H1 (cell line): Measurements from ENCODE around the gene VARS2. TPM values are rescaled to one million over a fixed set of nuclear protein-coding genes. Genes with fewer than 3 reads are reported as not detected.

Experiments
- CTCF ChIA-PET: fragments of 300-600 bp; sonication (Branson Sonifier 250); formaldehyde crosslinking; loops from one replicate; lab custom pipeline; 2021; ENCODE audit not compliant: partially characterized antibody; lab: Charles Lee
- POLR2A ChIA-PET: fragments of 300-600 bp; sonication (Branson Sonifier 250); formaldehyde crosslinking; loops from one replicate; lab custom pipeline; 2021; ENCODE audit warnings: inconsistent platforms; ENCODE audit not compliant: partially characterized antibody; lab: Charles Lee
- DNase-seq, 2 experiments: peaks; one replicate each; pipeline versions ENCODE4 v3.0.0 to v3.0.0-alpha.2; 2010 to 2022; ENCODE audit warnings: low spot score in 2 of 2, low read depth in 1 of 2, mixed read lengths in 1 of 2
- FAIRE-seq: peaks from 2 replicates; lab custom pipeline; 2011; peaks lifted over from hg19 to GRCh38; lab: Jason Lieb, UNC
- H2AFZ ChIP-seq: 2 replicates; pipeline ENCODE4 v1.8.1; 2012; ENCODE audit warnings: low read length, inconsistent platforms
- H2AK5ac ChIP-seq: 2 replicates; pipeline ENCODE4 v1.6.1; 2013; ENCODE audit warnings: low read depth, low read length
- H2BK120ac ChIP-seq: replicated peaks from 2 replicates; pipeline ENCODE3; 2013; ENCODE audit warnings: low read depth, low read length, inconsistent platforms
- H2BK12ac ChIP-seq: 2 replicates; pipeline ENCODE4 v1.6.1; 2013; ENCODE audit warnings: low read depth, low read length
- H2BK15ac ChIP-seq: 2 replicates; pipeline ENCODE4 v1.6.1; 2013; ENCODE audit warnings: low read length
- H2BK20ac ChIP-seq: 2 replicates; pipeline ENCODE4 v1.6.1; 2013; ENCODE audit warnings: low read length
- H2BK5ac ChIP-seq: 2 replicates; pipeline ENCODE4 v1.6.1; 2013; ENCODE audit warnings: low read depth, low read length
- H3K14ac ChIP-seq: 2 replicates; pipeline ENCODE4 v1.6.1; 2013; ENCODE audit warnings: inconsistent platforms; ENCODE audit not compliant: insufficient read length
- H3K18ac ChIP-seq: 2 replicates; pipeline ENCODE4 v1.6.1; 2013; ENCODE audit warnings: low read length; ENCODE audit errors: extremely low read depth
- H3K23ac ChIP-seq: 2 replicates; pipeline ENCODE4 v1.6.1; 2013; ENCODE audit warnings: inconsistent platforms; ENCODE audit not compliant: insufficient read length
- H3K23me2 ChIP-seq: 2 replicates; pipeline ENCODE4 v1.6.1; 2013; ENCODE audit warnings: low read depth, low read length
- H3K27ac ChIP-seq: 2 replicates; pipeline ENCODE4 v1.6.1; 2011; ENCODE audit warnings: low read depth, low read length, inconsistent platforms
- H3K27me3 ChIP-seq, 4 experiments: replicated peaks in 1 of 4; 1 replicate in 1 of 4; 2 replicates in 3 of 4; pipeline versions ENCODE4 v1.6.1 to v1.8.1; 2011 to 2013; ENCODE audit warnings: low read length in 3 of 4, mild to moderate bottlenecking in 3 of 4, inconsistent platforms in 2 of 4, mixed read lengths in 2 of 4, moderate library complexity in 1 of 4; ENCODE audit not compliant: control insufficient read depth in 3 of 4, insufficient read depth in 3 of 4; ENCODE audit errors: extremely low read depth in 1 of 4
- H3K36me3 ChIP-seq, 4 experiments: 2 replicates each; pipeline versions ENCODE4 v1.6.1 to v1.8.1; 2011 to 2013; ENCODE audit warnings: mild to moderate bottlenecking in 4 of 4, low read length in 3 of 4, moderate library complexity in 2 of 4, control low read depth in 1 of 4, inconsistent platforms in 1 of 4; ENCODE audit not compliant: insufficient read depth in 4 of 4, control insufficient read depth in 2 of 4
- H3K4ac ChIP-seq: replicated peaks from 2 replicates; pipeline ENCODE3; 2013; ENCODE audit warnings: low read length, low read depth, mixed read lengths, inconsistent platforms; ENCODE audit not compliant: insufficient read length
- H3K4me1 ChIP-seq, 4 experiments: replicated peaks in 1 of 4; 1 replicate in 1 of 4; 2 replicates in 3 of 4; pipeline versions ENCODE4 v1.6.1 to v1.8.1; 2011 to 2013; ENCODE audit warnings: low read length in 3 of 4, inconsistent platforms in 2 of 4, mixed read lengths in 1 of 4; ENCODE audit not compliant: insufficient read depth in 4 of 4, control insufficient read depth in 3 of 4
- H3K4me2 ChIP-seq, 2 experiments: 2 replicates each; pipeline versions ENCODE4 v1.6.1 to v1.8.1; 2011 to 2013; ENCODE audit warnings: low read depth in 2 of 2, low read length in 2 of 2, control low read depth in 1 of 2, inconsistent platforms in 1 of 2, mild to moderate bottlenecking in 1 of 2; ENCODE audit not compliant: insufficient read depth in 1 of 2
- H3K4me3 ChIP-seq, 4 experiments: fragments of 200-600, 300-600 bp in 1 of 4; sonication (generic), shearing (Covaris generic), sonication (Bioruptor Twin) in 1 of 4; 2 replicates each; pipeline versions ENCODE4 v1.5.1 to v1.8.1; 2011 to 2016; ENCODE audit warnings: low read length in 4 of 4, low read depth in 3 of 4, control low read depth in 2 of 4, inconsistent platforms in 2 of 4, mild to moderate bottlenecking in 2 of 4, mixed read lengths in 1 of 4, moderate library complexity in 1 of 4; ENCODE audit not compliant: insufficient read depth in 2 of 4; ENCODE audit errors: extremely low read depth in 1 of 4
- H3K56ac ChIP-seq: replicated peaks from 2 replicates; pipeline ENCODE3; 2013; ENCODE audit warnings: low read depth, mild to moderate bottlenecking, mixed read lengths, low read length, inconsistent platforms; ENCODE audit not compliant: insufficient read length
- H3K79me1 ChIP-seq: 2 replicates; pipeline ENCODE4 v1.6.1; 2013; ENCODE audit warnings: low read depth, low read length, control low read depth
- H3K79me2 ChIP-seq, 2 experiments: 2 replicates each; pipeline versions ENCODE4 v1.6.1 to v1.8.1; 2012 to 2013; ENCODE audit warnings: low read length in 2 of 2, mild to moderate bottlenecking in 2 of 2, inconsistent platforms in 1 of 2; ENCODE audit not compliant: insufficient read depth in 2 of 2, control insufficient read depth in 1 of 2
- H3K9ac ChIP-seq, 4 experiments: replicated peaks in 1 of 4; 1 replicate in 1 of 4; 2 replicates in 3 of 4; pipeline versions ENCODE4 v1.6.1 to v1.8.1; 2011 to 2013; ENCODE audit warnings: low read depth in 3 of 4, low read length in 3 of 4, control low read depth in 2 of 4, mild to moderate bottlenecking in 2 of 4, moderate library complexity in 2 of 4, inconsistent platforms in 1 of 4; ENCODE audit errors: extremely low read depth in 1 of 4
- H3K9me3 ChIP-seq, 2 experiments: 2 replicates each; pipeline versions ENCODE4 v1.6.1 to v1.8.1; 2012 to 2013; ENCODE audit warnings: mild to moderate bottlenecking in 2 of 2, moderate library complexity in 2 of 2, control low read depth in 1 of 2, inconsistent platforms in 1 of 2, low read depth in 1 of 2, low read length in 1 of 2, mixed read lengths in 1 of 2; ENCODE audit not compliant: insufficient read depth in 2 of 2
- H4K20me1 ChIP-seq, 2 experiments: replicated peaks in 1 of 2; 2 replicates each; pipeline versions ENCODE3 to v1.8.1; 2011 to 2013; ENCODE audit warnings: inconsistent platforms in 2 of 2, low read length in 2 of 2, mild to moderate bottlenecking in 1 of 2; ENCODE audit not compliant: insufficient read depth in 2 of 2, control insufficient read depth in 1 of 2
- H4K5ac ChIP-seq: 2 replicates; pipeline ENCODE4 v1.6.1; 2013; ENCODE audit warnings: low read length, low read depth, mixed read lengths, inconsistent platforms; ENCODE audit not compliant: insufficient read length
- H4K8ac ChIP-seq: 2 replicates; pipeline ENCODE4 v1.8.0; 2013; ENCODE audit warnings: mild to moderate bottlenecking, moderate library complexity, low read length, inconsistent platforms; ENCODE audit not compliant: insufficient read depth; ENCODE audit errors: extremely low read depth
- H4K91ac ChIP-seq: replicated peaks from 2 replicates; pipeline ENCODE3; 2013; ENCODE audit warnings: low read length, mixed read lengths, inconsistent platforms; ENCODE audit not compliant: insufficient read length
- BACH1 ChIP-seq: IDR thresholded peaks from 2 replicates; pipeline ENCODE4 v1.6.1; 2012; ENCODE audit warnings: low read length, improper control_type of control experiment
- EGR1 ChIP-seq: IDR thresholded peaks from 2 replicates; pipeline ENCODE4 v1.6.1; 2011; ENCODE audit warnings: low read depth, low read length, borderline replicate concordance
- EP300 ChIP-seq, 2 experiments: IDR thresholded peaks; 1 replicate in 1 of 2; 2 replicates in 1 of 2; pipeline ENCODE4 v1.6.1; 2011 to 2012; ENCODE audit warnings: low read depth in 2 of 2, low read length in 2 of 2, mild to moderate bottlenecking in 2 of 2, borderline replicate concordance in 1 of 2, inconsistent platforms in 1 of 2, moderate library complexity in 1 of 2
- EZH2 ChIP-seq: fragments of 200-600 bp; sonication (generic); IDR thresholded peaks from 2 replicates; pipeline ENCODE4 v1.7.1; 2012; ENCODE audit warnings: low read depth, mild to moderate bottlenecking, moderate library complexity, low read length, inconsistent platforms; ENCODE audit not compliant: severe bottlenecking
- GABPA ChIP-seq: IDR thresholded peaks from 2 replicates; pipeline ENCODE4 v1.6.1; 2011; ENCODE audit warnings: mild to moderate bottlenecking, low read length, moderate library complexity, borderline replicate concordance; ENCODE audit not compliant: insufficient read depth
- KDM4A ChIP-seq: IDR thresholded peaks from one replicate; pipeline ENCODE4 v1.7.1; 2012; ENCODE audit warnings: low read depth, mild to moderate bottlenecking, moderate library complexity, low read length, inconsistent platforms; ENCODE audit not compliant: severe bottlenecking
- RBBP5 ChIP-seq: IDR thresholded peaks from 2 replicates; pipeline ENCODE4 v1.7.1; 2012; ENCODE audit warnings: low read depth, mild to moderate bottlenecking, inconsistent platforms, low read length, moderate library complexity, borderline replicate concordance
- SIX5 ChIP-seq: IDR thresholded peaks from 2 replicates; pipeline ENCODE4 v1.6.1; 2011; ENCODE audit warnings: mild to moderate bottlenecking, low read depth, low read length
- SP4 ChIP-seq: IDR thresholded peaks from 2 replicates; pipeline ENCODE4 v1.6.1; 2012; ENCODE audit warnings: low read length, inconsistent platforms
- SRF ChIP-seq: IDR thresholded peaks from 2 replicates; pipeline ENCODE4 v1.6.1; 2011; ENCODE audit warnings: mild to moderate bottlenecking, low read depth, low read length, moderate library complexity
- WGBS, 2 experiments: shearing (Covaris generic) in 1 of 2; methylation state at CpG; one replicate each; pipeline versions ENCODE4 v1.1.6 to v1.1.7; 2013 to 2015; ENCODE audit warnings: low lambda C conversion rate in 2 of 2, mixed read lengths in 2 of 2, inconsistent platforms in 1 of 2, low coverage in 1 of 2, missing lambda C conversion rate in 1 of 2; ENCODE audit not compliant: insufficient replicate concordance in 2 of 2, insufficient coverage in 1 of 2, insufficient read length in 1 of 2; ENCODE audit errors: extremely low coverage in 1 of 2, missing lambda C conversion rate in 1 of 2; 5-methylcytosine and 5-hydroxymethylcytosine counted together
- polyA plus RNA-seq, 7 experiments: library from polyadenylated mRNA; depleted of rRNA in 3 of 7; stranded (reverse) in 5 of 7; unstranded in 2 of 7; fragments of >200 nt in 5 of 7; fragments of 200-250 nt in 2 of 7; gene quantifications; 1 replicate in 5 of 7; 2 replicates in 1 of 7; 4 replicates in 1 of 7; pipeline versions ENCODE4 v1.2.1 to v1.2.3, GENCODE V29; 2011 to 2013; ENCODE audit warnings: missing spikeins in 2 of 7, mixed read lengths in 2 of 7
- total RNA-seq: library from RNA; stranded (reverse); fragmentation: NEBNext Ultra II Directional; extraction: Animal tissue kit (Norgen Biotek cat#: 25700); gene quantifications from 2 replicates; pipeline ENCODE4 v1.2.1, GENCODE V29; 2021

VARS2 gene
- total and polyA plus RNA-seq, 2 of the 8 experiments (the other 6 are each of a cell fraction or from before 2014, with no cell fraction given), result 26.8 to 47.7 TPM

DNA sequence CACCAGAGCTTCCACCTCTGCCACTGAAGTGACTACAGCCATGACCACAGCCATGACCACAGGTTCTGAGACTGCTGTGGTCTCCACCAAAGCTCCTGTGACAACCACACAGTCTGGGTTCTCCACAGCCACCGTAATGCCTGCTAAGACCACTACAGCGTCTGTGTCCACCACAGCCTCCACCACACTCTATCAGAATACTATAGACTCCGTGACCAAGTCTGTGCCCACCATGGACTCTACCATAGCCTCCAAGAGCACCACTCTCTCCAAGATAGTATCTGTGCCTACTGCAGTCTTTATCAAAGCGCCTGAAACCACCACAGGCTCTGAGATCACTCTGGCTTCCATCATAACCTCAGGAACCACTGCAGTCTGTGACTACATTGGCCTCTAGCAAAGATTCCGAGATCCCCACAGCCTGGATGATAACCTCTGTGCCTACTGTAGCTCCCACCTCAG is 51.1 kb downstream of the VARS2 start:
- FAIRE-seq, result no peak
- Histone ChIP-seq H3K23ac (no peak overlapping the region), H2AK5ac (no peak overlapping the region), H3K4me3 (no peak overlapping the region), H3K14ac (no peak overlapping the region), H3K23me2 (no peaks in the 10 kb centered on the region; the same call in 1 of the 2 replicates), H4K8ac (no peak overlapping the region), H3K9ac (no peak overlapping the region), H3K4me2 (no peak overlapping the region), H3K9me3 (no peaks in the 10 kb centered on the region), H3K27me3 (no peaks in the 10 kb centered on the region), H3K79me1 (no peaks in the 10 kb centered on the region), H3K79me2 (no peaks in the 10 kb centered on the region), H3K4ac (no peak overlapping the region), H2AFZ (no peak overlapping the region), H2BK20ac (no peak overlapping the region), H2BK15ac (no peak overlapping the region), H3K4me1 (no peaks in the 10 kb centered on the region), H3K56ac (no peak overlapping the region), H2BK12ac (no peak overlapping the region), H2BK120ac (no peak overlapping the region), H3K36me3 (no peaks in the 10 kb centered on the region), H4K5ac (no peak overlapping the region), H4K20me1 (no peaks in the 10 kb centered on the region), H3K18ac (no peak overlapping the region), H4K91ac (no peak overlapping the region), H2BK5ac (no peak overlapping the region), H3K27ac (no peak overlapping the region)
- TF ChIP-seq SIX5 (no peak), BACH1 (no peak), EZH2 (no peak), EP300 (IDR thresholded peaks at IDR 0.05; ENCODE audit: borderline replicate concordance in 1 of 2, low read depth in 2 of 2, low read length in 2 of 2) (no peak), GABPA (no peak), RBBP5 (no peak), KDM4A (no peak), EGR1 (no peak), SP4 (no peak), SRF (no peak)
- POLR2A ChIA-PET, result no interaction called here
- 77% methylated on average over 5 of the region's 5 CpGs; no CpG with 5 or more reads in 1 of the 2 experiments for WGBS, 2 experiments
- CTCF ChIA-PET, result interaction anchor here (1.0 to 1.9 kb wide), 3 partner anchors 14 to 143 kb away, joined by 4 read pairs; no protein-coding TSS in a partner anchor
- DNase-seq, result no peak
